ENCODE measurements around the gene AGFG1.

DNA sequence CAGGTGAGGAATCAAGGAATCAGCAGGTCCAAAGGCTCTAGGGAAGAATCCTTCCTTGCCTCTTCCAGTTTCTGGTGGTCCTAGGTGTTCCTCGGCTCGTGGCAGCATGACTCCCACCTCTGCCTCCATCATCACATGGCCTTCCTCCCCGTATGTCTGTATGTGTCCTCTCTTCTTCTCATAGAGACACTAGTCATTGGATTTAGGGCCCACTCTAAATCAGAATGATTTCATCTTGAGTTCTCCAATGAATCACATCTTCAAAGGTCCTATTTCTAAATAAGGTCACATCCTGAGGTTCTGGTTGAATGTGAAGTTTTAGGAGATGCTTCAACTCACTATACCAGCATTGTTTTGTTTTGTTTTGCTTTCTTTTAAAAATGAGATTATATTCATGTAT, 11.1 kb upstream of the AGFG1 start:
- TF ChIP-seq, protein P1, sequence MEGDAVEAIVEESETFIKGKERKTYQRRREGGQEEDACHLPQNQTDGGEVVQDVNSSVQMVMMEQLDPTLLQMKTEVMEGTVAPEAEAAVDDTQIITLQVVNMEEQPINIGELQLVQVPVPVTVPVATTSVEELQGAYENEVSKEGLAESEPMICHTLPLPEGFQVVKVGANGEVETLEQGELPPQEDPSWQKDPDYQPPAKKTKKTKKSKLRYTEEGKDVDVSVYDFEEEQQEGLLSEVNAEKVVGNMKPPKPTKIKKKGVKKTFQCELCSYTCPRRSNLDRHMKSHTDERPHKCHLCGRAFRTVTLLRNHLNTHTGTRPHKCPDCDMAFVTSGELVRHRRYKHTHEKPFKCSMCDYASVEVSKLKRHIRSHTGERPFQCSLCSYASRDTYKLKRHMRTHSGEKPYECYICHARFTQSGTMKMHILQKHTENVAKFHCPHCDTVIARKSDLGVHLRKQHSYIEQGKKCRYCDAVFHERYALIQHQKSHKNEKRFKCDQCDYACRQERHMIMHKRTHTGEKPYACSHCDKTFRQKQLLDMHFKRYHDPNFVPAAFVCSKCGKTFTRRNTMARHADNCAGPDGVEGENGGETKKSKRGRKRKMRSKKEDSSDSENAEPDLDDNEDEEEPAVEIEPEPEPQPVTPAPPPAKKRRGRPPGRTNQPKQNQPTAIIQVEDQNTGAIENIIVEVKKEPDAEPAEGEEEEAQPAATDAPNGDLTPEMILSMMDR (IDR thresholded peaks at IDR 0.05): no peak
- TF ChIP-seq POLR2A (IDR thresholded peaks at IDR 0.05): no peak

Measured in heart left ventricle (tissue), 13 donors.